Calu3 (cell line): ENCODE measurements around the gene UNC13B. TPM values are rescaled to one million over a fixed set of nuclear protein-coding genes. Genes with fewer than 3 reads are reported as not detected.

ENCODE experiments used
- BruUV-seq: library from RNA; stranded (reverse); fragments of 400-500 nt; replicated peaks from 2 replicates; lab custom pipeline; 2021; lab: Mats Ljungman, UMichigan
- CTCF ChIA-PET: fragments of 300-600 bp; sonication (Branson Sonifier 250); formaldehyde crosslinking; loops from one replicate; lab custom pipeline; 2022; ENCODE audit warnings: antibody characterized with exemption; lab: Charles Lee
- DNase-seq: peaks from one replicate; pipeline ENCODE4 v3.0.0; 2022
- H3K27ac Mint-ChIP-seq: one replicate; pipeline ENCODE4 v1.8.0; 2022; ENCODE audit warnings: mixed read lengths; ENCODE audit not compliant: unreplicated experiment
- H3K27me3 Mint-ChIP-seq: one replicate; pipeline ENCODE4 v1.8.0; 2022; ENCODE audit warnings: mixed read lengths; ENCODE audit not compliant: unreplicated experiment
- H3K36me3 Mint-ChIP-seq: one replicate; pipeline ENCODE4 v1.8.0; 2022; ENCODE audit warnings: mild to moderate bottlenecking, moderate library complexity, mixed read lengths; ENCODE audit not compliant: insufficient read depth, unreplicated experiment
- H3K4me1 Mint-ChIP-seq: one replicate; pipeline ENCODE4 v1.8.0; 2022; ENCODE audit warnings: mild to moderate bottlenecking, low read depth, mixed read lengths; ENCODE audit not compliant: unreplicated experiment
- H3K4me3 Mint-ChIP-seq: one replicate; pipeline ENCODE4 v1.8.0; 2022; ENCODE audit warnings: mild to moderate bottlenecking, low read depth, moderate library complexity, mixed read lengths; ENCODE audit not compliant: unreplicated experiment
- H3K9me3 Mint-ChIP-seq: one replicate; pipeline ENCODE4 v1.8.0; 2022; ENCODE audit warnings: low read depth, mixed read lengths; ENCODE audit not compliant: unreplicated experiment
- intact Hi-C: fragments of 100-400 bp; cut with micrococcal nuclease; formaldehyde crosslinking; loops from one replicate; pipeline ENCODE4 v1.10.0; 2022; ENCODE audit not compliant: unreplicated experiment
- total RNA-seq: library from RNA; stranded (reverse); gene quantifications from 2 replicates; pipeline ENCODE4 v1.2.3, GENCODE V29; 2022
- TF ChIP-seq, protein P1 (sequence below): fragments of 200-600 bp; IDR thresholded peaks from one replicate; pipeline ENCODE4 v1.8.0; 2022; ENCODE audit warnings: antibody characterized with exemption; ENCODE audit not compliant: unreplicated experiment

The UNC13B gene
- total RNA-seq, 1 experiment from 2014 or later = 20.4 TPM

DNA sequence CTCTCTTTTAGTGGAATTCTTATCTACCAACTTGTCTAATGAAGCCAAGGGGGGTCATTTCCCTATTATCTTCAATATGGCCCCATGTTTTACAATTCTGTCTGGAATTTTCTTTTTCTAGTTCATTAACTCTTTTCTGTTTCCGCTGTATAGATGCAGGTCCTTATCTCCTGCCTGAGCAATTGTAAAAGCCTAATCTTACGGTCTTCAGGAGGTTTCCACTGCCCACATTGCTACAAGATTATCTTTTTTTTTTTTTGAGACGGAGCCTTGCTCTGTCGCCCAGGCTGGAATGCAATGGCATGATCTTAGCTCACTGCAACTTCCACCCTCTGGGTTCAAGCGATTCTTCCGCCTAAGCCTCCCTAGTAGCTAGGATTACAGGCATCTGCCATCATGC lies 132.3 kb downstream of the UNC13B start:
- Mint-ChIP-seq H3K27me3 (no peaks in the 10 kb centered on the region), H3K9me3 (no peaks in the 10 kb centered on the region), H3K36me3 (no peaks in the 10 kb centered on the region), H3K4me1 (no peaks in the 10 kb centered on the region), H3K27ac (no peak overlapping the region), H3K4me3 (no peak overlapping the region)
- TF ChIP-seq, protein P1, sequence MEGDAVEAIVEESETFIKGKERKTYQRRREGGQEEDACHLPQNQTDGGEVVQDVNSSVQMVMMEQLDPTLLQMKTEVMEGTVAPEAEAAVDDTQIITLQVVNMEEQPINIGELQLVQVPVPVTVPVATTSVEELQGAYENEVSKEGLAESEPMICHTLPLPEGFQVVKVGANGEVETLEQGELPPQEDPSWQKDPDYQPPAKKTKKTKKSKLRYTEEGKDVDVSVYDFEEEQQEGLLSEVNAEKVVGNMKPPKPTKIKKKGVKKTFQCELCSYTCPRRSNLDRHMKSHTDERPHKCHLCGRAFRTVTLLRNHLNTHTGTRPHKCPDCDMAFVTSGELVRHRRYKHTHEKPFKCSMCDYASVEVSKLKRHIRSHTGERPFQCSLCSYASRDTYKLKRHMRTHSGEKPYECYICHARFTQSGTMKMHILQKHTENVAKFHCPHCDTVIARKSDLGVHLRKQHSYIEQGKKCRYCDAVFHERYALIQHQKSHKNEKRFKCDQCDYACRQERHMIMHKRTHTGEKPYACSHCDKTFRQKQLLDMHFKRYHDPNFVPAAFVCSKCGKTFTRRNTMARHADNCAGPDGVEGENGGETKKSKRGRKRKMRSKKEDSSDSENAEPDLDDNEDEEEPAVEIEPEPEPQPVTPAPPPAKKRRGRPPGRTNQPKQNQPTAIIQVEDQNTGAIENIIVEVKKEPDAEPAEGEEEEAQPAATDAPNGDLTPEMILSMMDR = no peak
- intact Hi-C loops = no loop called here
- DNase-seq = no peak
- no TSS peak for BruUV-seq
- CTCF ChIA-PET = no interaction called here

GRCh38 chr9:35294556-35294955 lies 132.7 kb downstream of the UNC13B start:
- H3K9me3 Mint-ChIP-seq = no peaks in the 10 kb centered on the region
- TF ChIP-seq, protein P1 = no peak
- no peak overlapping the region for H3K4me3 Mint-ChIP-seq
- no TSS peak for BruUV-seq
- H3K4me1 Mint-ChIP-seq = no peaks in the 10 kb centered on the region
- no peaks in the 10 kb centered on the region for H3K27me3 Mint-ChIP-seq
- no peaks in the 10 kb centered on the region for H3K36me3 Mint-ChIP-seq
- CTCF ChIA-PET = no interaction called here
- intact Hi-C loops = no loop called here
- H3K27ac Mint-ChIP-seq = no peak overlapping the region
- no peak for DNase-seq

- intact Hi-C loops = no loop called here
- H3K4me1 Mint-ChIP-seq = no peaks in the 10 kb centered on the region
- H3K27ac Mint-ChIP-seq = no peak overlapping the region
These were observed 133.7 kb downstream of the UNC13B start for GRCh38 chr9:35295369-35296036.

DNA sequence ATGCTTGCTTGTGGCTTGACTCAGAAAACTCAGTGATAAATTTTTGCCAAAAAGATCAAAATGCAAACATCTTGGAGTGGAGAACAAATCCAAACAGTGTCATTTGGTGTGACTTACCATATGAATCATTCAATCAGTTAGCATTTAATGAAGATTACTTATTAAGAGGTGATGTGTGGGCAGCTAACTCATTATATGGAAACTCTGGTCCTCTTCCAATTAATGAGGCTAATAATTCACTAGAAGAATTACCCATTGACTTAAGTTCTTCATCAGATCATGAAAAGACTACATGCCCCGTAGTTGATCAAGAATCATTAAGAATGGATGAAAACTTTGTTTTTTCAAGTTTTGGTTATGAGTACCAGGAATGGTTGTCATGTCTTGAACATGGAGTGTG lies 141.8 kb downstream of the UNC13B start:
- no peak overlapping the region for H3K4me3 Mint-ChIP-seq
- TF ChIP-seq, protein P1 = no peak
- no TSS peak for BruUV-seq
- intact Hi-C loops = no loop called here
- no peak for DNase-seq
- peaks cover 2% of the 10 kb centered on the region for H3K9me3 Mint-ChIP-seq
- no peaks in the 10 kb centered on the region for H3K4me1 Mint-ChIP-seq
- no peak overlapping the region for H3K27ac Mint-ChIP-seq
- no peaks in the 10 kb centered on the region for H3K36me3 Mint-ChIP-seq
- CTCF ChIA-PET = no interaction called here
- no peaks in the 10 kb centered on the region for H3K27me3 Mint-ChIP-seq

More at GRCh38 chr9:35295369-35296036, 133.7 kb downstream of the UNC13B start:
- Mint-ChIP-seq H3K9me3 (peaks cover under 1% of the 10 kb centered on the region), H3K27me3 (no peaks in the 10 kb centered on the region), H3K4me3 (no peak overlapping the region), H3K36me3 (no peaks in the 10 kb centered on the region)
- TF ChIP-seq, protein P1 = no peak
- CTCF ChIA-PET = no interaction called here
- DNase-seq = no peak
- no TSS peak for BruUV-seq
